GM21526 (cell line): ENCODE measurements around the gene BRF1.

Experiments used
- ATAC-seq: cut with Tn5 transposase; IDR thresholded peaks from one replicate; pipeline ENCODE4 v1.9.1; 2021; ENCODE audit warnings: moderate library complexity; ENCODE audit not compliant: unreplicated experiment, low FRiP score

BRF1 gene

GRCh38 chr14:105269405-105269804, 31.4 kb downstream of the BRF1 start:
- no peak for ATAC-seq

DNA sequence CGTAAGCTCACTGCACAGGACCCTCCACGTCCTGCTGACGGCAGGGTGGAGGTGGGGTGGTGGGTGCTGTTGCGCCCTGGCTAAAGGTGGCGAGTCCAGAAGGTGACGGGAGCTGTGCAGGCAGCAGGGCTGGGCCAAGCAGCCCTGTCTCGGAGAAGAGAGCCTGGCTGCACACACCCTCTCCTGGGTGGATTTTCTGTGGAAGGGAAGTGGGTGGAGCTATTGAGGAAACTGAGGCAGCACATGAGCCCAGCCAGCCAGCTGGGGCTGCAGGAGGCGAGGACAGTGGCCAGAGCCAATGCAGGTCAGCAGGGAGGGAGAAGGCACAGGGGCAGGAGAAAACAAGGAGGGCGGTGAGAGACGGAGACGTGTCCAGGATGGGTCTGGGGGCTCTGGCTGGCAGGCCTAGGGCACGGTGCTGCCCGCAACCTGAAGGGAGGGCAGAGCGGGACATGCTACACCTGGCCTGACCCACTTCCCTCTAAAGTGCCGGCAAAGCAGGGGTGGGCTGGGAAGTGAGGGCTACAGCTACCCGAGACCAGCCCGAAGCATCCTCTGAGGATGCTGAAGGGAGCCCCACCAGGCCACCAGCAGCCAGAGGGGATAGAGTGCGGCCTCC, 32.0 kb downstream of the BRF1 start:
- no peak for ATAC-seq

GRCh38 chr14:105267820-105268548, 32.8 kb downstream of the BRF1 start:
- ATAC-seq, result no peak

DNA sequence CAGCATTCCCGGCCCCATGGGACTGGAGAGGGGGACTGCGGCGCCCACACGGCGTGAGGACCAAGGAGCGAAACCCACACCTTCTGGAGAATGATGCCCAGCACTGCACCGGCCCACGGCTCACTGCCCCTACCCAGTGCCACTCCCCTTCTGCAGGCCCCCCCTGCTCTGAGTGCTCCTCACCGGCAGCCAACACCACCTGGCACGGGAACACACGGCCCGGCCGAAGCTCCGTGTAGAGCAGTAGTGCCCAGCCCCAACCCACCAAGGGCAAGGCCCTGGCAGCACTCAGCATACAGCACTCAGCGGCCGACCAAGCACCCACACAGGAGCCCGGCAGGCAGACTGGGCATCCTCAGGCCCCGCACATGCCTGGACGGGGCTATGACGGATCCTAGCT, 39.0 kb downstream of the BRF1 start:
- no peak for ATAC-seq

GRCh38 chr14:105260959-105261358, 39.8 kb downstream of the BRF1 start:
- no peak for ATAC-seq

GRCh38 chr14:105258846-105259245, 42.0 kb downstream of the BRF1 start:
- no peak for ATAC-seq

GRCh38 chr14:105257464-105257863, 43.3 kb downstream of the BRF1 start:
- no peak for ATAC-seq

DNA sequence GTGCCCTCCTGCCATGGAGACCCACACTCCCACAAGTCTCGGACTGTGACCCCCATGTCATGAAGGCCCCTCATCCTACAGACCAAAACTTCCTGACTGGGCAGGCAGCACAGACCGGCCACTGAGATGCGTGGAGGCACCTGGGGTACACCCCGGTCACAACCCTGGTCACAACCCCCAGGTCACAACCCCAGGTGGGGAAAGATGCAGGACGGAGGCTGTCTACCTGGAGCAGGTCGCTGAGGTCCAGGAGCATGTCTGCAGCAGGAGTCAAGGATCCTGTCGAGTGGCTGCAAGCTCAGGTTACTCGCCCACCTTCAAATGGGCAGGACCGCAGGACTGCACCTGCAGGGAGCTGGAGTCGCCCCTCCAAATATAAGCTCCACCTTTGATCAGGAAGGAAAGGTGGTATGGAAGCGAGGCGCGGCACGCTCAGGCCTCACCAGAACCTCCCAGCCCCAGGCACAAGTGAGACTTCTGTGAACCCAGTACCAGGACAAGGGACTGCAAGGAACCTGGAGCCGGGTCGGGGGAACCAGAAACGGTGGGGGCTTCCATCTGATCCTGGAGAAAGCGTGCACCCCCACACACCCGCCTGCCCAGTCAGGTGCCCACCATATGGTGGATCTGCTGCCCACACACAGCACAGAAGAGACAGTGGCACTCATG, 44.4 kb downstream of the BRF1 start:
- no peak for ATAC-seq

DNA sequence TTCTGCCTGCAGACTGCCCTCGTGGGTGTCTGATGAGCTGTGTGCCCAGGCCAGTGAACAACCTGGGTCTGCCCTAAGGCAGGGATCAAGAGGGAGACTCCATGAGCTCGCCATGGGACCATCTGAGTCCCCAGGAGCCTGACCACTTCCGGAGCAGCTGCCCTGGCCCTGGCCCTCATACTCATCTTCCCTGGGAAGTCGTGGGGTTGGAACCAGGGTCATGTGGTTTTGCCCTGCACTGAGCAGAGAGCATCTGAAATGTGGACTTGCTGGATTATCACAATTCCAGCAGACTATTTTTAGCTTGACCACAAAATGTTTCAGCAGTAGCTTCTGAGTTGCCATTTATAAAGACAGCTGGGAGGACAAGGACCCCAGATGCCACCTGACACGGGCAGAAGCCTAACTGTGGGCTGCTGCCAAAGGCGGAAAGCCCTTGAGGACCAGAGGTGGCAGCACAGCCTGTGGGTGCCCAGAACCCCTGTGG, 45.7 kb downstream of the BRF1 start:
- no peak for ATAC-seq

DNA sequence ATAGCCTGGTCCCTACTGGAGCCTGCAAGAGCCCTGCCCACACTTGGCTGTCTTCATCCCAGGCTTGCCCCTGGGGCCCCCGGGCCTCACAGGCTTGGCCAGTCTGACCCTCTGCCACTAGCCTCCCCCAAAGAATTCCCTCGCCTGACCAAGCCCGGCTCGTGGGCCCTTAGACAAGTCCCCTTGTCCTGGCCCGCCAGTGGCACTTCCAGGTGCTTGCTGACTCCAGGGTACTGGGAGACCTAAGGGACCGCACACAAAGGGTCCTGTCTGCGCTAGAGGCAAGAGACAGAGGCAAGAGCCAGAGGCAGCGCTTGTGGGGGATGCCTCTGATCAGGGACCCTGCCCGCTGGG, 47.5 kb downstream of the BRF1 start:
- no peak for ATAC-seq

DNA sequence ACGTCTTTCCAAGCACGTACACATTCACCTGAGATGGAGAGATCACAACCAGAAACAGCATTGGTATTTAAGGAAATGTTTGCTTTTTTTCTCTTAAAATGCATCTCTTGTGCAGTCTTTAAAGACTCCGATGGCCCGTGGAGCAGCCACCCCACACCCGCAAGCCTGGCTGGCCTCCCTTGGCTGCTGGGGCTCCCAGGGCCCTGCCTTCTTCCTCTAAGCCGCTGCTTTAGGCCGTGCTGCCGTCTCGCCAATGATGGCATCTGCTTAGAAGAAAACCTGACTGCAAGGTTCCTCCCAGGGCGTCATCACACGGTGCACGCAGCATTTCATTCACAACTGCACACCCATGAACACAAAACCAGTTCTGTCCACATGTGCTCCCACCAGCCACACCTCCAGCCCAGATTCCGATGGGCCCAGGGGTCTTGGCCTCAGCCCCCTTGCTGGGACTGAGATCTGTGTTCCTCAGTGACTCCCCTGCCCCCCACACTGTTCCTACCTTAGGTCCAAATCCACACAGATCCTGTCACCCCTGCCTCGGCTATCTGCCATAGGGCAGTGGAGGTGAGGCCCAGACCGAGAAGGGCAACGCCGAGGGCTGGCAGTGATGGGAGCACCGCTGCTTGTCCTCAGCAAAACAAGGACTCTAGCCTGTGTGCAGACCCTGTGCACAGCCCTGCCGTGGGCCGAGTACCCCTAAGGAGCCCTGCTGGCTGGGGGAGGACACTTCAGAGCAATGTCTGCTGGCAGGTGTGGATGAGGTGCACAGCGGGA, 48.1 kb downstream of the BRF1 start:
- no peak for ATAC-seq

GRCh38 chr14:105251920-105252319, 48.9 kb downstream of the BRF1 start:
- ATAC-seq, result no peak

DNA sequence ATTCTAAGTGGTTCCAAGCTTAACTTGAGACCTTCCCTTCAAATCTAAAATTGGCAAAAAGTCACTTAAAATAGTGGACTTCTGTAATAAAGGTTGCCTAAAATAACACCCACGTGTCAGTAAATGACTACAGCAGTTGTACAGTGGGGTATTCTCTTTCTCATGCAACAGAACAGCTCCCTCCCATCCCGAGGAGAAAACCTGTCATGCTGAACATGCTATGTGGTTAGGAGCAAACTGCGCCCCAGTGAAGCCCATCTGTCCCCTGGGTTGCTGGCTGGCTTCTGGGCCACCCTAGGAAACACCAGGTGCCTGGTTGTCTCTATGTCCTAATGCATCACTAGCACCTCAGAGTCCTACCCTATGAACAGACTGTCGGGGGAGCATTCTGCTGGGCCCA, 49.8 kb downstream of the BRF1 start:
- ATAC-seq, result no peak

- ATAC-seq, result no peak
Observed at GRCh38 chr14:105250008-105250366, 50.8 kb downstream of the BRF1 start.

DNA sequence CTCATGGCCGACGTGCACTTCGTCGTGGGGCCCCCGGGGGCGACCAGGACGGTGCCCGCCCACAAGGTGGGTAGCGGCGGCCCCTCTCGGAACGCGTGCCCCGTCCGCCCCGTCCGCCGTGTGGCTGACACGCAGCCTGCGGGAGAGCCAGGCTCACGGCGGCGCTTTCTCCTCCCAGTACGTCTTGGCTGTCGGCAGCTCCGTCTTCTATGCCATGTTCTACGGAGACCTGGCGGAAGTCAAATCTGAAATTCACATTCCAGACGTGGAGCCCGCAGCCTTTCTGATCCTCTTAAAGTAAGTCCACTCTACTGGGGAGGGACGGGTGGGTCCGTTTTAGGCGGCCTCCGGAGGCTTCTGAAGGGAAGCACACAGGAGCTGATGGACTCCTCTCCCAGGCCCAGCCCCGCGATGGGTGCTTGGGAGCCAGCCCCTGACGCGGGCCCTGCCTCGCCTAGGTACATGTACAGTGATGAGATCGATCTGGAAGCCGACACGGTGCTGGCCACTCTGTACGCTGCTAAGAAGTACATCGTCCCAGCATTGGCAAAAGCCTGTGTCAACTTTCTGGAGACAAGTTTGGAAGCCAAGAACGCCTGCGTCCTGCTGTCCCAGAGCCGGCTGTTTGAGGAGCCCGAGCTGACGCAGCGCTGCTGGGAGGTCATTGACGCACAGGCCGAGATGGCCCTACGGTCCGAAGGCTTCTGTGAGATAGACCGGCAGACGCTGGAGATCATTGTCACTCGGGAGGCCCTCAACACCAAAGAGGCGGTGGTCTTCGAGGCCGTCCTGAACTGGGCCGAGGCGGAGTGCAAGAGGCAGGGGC, 51.4 kb downstream of the BRF1 start:
- no peak for ATAC-seq

GRCh38 chr14:105248368-105249181, 52.2 kb downstream of the BRF1 start, which contains the start of gene BTBD6:
TSS of gene BTBD6 (plus strand) at chr14:105248533. CDS start at chr14:105248712, 179 bp downstream.
- ATAC-seq, result peak; percentile 86

DNA sequence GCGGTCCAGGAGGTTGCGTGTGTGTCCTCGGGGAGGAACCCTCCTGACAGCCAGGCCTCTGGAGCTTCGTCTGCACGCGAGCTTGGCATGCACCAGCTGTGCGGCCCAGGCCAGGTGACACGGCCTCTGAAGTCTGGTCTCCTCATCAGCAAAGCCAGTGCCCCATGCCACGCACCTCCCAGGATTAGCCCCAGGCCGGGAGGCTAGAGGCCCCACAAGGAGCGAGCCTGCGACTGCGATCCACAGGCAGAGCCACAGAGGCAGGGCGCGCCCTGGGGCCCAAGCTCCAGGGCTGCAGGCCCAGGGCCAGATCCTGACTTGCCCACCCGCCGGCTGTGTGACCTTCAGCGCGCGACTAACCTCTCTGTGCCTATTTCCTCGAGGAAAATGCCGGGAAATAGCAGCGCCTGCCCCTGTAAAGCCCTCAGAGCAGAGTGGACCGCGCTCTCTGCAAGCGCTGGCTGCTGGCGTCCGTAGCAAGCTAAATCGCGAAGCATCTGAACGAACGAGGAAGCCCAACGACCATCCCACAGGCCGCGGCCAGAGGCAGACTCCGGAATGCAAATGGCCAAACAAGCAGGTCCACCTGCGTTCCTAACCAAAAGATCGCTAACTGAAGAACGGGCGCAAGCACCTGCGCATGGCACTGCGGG, 53.0 kb downstream of the BRF1 start:
- peak; percentile 21 for ATAC-seq

DNA sequence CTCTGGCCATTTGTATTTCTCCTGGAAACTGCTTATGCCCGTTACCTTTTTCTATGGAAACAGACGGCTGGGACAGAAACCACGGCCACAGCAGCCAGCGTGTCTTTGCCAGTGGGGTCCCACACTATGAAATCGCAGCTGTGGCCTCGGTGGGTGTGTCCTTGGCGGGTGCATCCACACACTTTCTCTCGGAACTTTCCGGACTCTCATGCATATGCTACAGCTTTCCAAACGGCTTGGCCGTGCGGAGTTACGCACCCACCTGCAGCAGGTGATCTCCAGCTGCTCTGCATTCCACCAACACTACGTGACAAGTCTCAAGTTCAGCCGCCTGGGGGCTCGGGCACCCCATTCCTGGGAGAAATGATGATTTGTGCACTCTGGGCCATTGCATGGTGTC, 53.8 kb downstream of the BRF1 start:
- no peak for ATAC-seq

- ATAC-seq, result no peak
Observed at GRCh38 chr14:105244334-105244733, 56.5 kb downstream of the BRF1 start.
